Breast epithelium (tissue), 3 donors: ENCODE results near the gene CAB39L.

Experiments used
- CTCF ChIP-seq, 3 donors: fragments of 450-650 bp; IDR thresholded peaks; one replicate each; pipeline ENCODE4 v1.5.1; 2016 to 2017; ENCODE audit warnings: antibody characterized with exemption in 3 of 3, mild to moderate bottlenecking in 3 of 3, moderate library complexity in 3 of 3
- POLR2A ChIP-seq: fragments of 450-650 bp; IDR thresholded peaks from one replicate; pipeline ENCODE4 v1.6.1; 2016; ENCODE audit warnings: antibody characterized with exemption, mild to moderate bottlenecking, moderate library complexity
- POLR2AphosphoS5 ChIP-seq, 3 donors: sonication (generic); formaldehyde crosslinking; IDR thresholded peaks; one replicate each; pipeline ENCODE4 v1.6.1; 2017; ENCODE audit warnings: antibody characterized with exemption in 3 of 3

- TF ChIP-seq CTCF (IDR thresholded peaks at IDR 0.05) (no peak), POLR2AphosphoS5 (IDR thresholded peaks at IDR 0.05) (no peak), POLR2A (no peak)
These were observed 143.6 kb downstream of the CAB39L start for GRCh38 chr13:49300276-49300675.
